ENCODE data around the gene C1RL. TPM values are rescaled to one million over a fixed set of nuclear protein-coding genes. Genes with fewer than 3 reads are reported as not detected.
"Not testable (repeated sequence)": the region's sequence is repeated elsewhere in the genome, so short reads cannot be mapped to it uniquely, and the experiment has no call there.

The C1RL gene
- total RNA-seq, 1 donor from 2014 or later, result 28.9 TPM

DNA sequence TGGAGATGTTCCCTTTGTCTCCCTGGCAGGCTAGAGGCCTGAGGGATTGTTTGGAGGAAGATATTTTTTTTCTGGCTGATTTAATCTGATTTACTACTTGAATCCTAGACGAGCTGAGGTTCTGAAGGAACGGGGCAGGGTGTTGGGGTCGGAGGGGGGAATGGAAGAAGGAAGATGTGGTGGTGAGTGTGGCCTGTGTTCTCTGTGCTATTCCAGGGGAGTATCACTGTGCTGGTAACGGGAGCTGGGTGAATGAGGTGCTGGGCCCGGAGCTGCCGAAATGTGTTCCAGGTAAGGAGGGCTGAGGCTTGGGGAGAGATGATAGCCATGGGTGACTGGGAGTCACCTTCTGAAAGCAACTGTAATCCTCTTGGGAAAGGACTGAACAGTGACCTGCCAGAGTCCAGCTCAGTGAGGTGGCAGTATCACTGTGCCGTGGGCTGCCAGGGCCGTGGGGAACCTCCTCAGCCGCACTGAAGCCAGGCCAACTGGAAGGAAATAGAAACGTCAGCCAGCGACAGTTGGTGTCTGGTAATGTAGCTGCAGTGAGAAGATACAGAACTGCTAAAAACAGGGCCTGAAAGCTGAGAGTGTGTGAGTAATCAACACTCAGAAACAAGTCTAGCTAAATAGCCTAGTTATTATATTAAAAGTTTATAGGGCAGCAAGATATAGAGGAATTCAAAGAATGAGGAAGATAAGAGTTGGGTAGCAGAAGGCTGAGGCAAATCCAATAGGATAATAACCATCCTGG is 40.6 kb downstream of the C1RL start:
- intact Hi-C loops (cut with micrococcal nuclease), result no loop called here

DNA sequence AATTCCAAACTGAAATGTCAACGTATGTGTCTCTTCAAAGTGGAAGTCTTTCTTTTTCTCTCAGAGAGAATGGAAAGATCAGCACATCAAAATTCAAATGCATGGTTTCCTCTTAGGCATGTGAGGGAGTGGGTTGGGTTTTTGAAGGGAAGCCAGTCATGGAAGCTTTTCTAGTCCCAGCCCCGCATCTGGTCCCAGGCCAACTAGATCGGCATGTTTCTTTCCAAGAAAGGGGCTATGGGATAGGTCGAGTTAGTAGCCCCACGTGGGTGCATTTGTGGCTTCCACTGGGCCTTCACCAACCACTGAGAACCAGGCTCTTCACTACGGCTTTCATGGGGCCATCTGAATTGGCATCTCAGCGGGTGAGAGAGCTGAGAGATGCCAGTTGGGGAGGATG is 41.9 kb downstream of the C1RL start:
- intact Hi-C loops (cut with micrococcal nuclease), result no loop called here

DNA sequence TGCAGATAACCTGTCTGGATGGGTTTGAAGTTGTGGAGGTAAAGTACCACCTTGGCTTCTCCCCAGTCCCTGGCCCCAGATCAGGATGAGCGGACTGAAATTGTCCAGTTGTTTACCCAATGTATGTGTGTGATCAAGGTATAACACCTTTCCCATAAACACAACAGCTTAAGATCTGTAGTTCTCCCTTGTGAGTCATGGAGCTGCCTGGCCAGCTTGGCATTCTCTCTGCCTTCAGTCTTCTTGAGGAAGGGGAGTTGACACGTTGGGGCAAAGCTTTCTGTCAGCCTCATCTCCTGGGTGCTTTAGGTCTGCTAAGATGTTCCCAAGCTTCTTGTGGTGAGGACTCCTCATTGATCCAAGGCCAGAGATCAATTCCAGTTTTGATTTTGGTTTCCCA is 42.4 kb downstream of the C1RL start:
- intact Hi-C loops (cut with micrococcal nuclease), result no loop called here

DNA sequence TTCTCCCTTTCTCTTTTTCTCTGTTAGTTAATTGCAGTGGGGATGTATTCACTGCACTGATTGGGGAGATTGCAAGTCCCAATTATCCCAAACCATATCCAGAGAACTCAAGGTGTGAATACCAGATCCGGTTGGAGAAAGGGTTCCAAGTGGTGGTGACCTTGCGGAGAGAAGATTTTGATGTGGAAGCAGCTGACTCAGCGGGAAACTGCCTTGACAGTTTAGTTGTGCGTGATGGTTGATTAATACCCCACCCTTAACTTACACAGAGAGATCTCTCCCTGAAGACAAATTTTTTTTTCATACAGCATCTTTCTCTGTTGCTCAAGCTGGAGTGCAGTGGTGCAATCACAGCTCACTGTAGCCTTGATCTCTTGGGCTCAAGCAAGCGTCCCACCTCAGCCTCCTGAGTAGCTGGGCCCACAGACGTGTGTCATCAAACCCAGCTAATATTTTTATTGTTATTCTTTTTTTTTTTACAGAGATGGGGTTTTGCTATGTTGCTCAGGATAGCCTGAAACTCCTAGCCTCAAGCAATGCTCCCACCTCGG is 43.9 kb downstream of the C1RL start:
- intact Hi-C loops (cut with micrococcal nuclease), result no loop called here

DNA sequence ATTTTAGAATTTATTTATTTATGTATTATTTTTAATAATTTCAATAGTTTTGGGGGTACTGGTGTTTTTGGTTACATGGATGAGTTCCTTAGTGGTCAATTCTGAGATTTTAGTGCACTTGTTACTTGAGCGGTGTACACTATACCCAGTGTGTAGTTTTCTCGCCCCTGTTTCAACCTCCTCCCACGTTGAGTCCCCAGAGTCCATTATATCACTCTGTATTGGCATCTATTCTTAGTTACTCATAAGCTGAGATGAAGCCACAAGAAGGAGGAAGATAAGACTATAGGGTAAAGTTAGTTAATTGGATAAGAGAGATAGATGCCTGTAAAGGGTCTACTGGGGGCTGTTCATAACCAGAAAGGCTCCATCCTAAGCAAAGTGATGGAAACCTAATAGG is 44.5 kb downstream of the C1RL start:
- intact Hi-C loops (cut with micrococcal nuclease), result no loop called here

DNA sequence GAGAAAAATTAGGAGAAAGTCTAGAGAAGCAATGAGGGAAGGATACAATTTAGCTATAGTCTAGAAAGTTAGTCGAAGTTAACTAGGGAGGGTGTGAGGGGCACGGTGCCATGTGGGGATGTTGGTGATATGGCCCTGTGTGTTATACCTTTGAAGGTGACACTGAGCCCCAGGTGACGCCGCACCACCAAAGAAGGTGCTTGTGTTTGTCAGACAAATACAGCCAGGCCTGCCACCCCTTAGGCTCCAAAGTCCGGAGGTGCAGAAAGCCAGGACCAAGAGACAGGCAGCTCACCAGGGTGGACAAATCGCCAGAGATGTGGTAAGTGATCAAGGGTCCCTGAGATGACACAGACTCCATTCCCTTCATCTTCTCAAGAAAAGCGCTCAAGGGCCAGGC is 47.4 kb downstream of the C1RL start:
- intact Hi-C loops (cut with micrococcal nuclease), result no loop called here

DNA sequence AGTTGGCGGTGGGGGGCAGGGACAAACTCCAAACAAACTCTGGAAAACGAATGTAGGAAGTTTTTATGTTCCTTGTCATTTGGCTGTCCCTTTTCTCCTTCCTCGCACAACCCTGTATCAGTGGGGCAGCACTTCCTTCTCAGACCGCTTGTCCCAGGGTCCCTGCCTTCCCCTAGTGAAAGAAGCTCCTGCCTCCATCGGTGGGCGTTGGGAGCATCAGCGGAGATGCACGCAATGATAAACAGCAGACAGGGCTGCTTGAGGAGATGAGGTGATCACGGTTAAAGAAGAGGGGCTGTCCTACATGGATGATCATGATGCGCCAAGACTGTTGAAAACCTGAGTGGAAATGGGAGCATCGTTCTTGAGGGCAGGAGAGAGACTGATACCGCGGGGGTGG is 47.9 kb downstream of the C1RL start:
- intact Hi-C loops (cut with micrococcal nuclease), result no loop called here

DNA sequence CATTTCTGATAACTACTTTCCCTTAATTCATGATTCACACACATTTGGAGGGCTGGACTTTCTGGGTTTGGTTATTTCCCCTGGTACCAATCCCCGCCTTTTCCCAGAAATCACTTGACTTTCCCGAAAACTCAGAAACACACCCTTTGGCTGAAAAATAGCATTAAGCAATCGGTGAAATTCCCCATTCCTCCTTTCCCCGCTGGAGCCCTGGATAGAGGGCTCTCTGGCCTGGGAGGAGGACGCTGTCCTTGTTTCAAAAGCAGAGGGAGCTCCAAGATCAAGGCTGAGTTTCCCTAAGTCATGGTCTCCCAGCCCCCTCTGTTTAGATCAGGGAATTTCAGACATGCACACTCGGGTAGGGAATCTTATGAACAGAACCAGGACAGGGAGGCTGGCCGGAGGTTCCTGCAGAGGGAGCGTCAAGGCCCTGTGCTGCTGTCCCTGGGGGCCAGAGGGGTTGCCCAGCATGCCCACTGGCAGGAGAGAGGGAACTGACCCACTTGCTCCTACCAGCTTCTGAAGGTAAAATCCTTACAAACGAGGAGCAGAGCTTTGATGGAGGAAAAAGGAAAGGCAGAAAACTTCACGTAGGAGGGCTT is 48.6 kb downstream of the C1RL start, which contains the start of gene C1S:
C1S (plus strand) TSS at position 366 of the 602 bp plus-strand sequence. CDS start 1,195 bp downstream, outside the sequence.
- intact Hi-C loops (cut with micrococcal nuclease), result no loop called here

DNA sequence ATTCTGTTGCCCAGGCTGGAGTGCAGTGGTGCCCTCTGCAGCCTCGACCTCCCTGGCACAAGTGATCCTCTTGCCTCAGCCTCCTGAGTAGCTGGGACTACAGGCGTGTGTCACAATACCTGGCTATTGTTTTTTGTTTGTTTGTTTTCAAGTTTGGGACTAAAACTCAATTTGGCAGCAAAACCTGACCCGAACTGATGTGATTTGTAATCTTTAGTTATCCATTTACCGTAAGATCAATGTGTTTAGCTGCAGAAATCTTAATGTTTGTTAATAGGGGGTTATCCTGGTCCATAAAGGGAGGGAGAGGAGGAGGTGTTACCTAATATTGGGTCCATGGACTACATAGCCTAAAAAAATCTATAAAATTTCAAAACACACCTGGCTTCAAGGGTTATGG is 49.2 kb downstream of the C1RL start:
- intact Hi-C loops (cut with micrococcal nuclease), result no loop called here

DNA sequence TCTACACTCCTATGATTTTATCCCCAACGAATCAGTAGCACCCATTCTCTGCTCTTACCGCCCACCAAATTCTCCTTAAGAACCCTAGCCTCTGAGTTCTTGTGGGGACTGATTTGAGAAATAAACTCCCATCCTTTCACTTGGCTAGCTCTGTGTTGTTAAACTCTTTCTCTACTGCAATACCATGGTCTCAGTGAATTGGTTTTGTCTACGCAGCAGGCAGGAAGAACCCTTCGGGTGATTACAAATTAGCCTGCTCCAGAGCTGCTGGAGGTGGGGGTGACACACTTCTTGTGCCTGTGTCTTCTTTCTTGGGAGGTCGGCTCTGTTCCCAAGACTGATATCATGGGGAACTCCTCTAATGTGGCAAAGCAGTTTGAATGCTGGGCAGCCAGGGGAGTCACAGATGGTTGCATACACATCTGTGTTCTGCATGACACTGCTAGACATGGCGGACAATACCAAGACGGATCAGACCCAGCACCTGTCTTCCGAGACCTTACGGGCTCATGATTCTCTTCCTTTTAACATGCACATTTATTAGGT is 50.1 kb downstream of the C1RL start:
- intact Hi-C loops (cut with micrococcal nuclease), result no loop called here

DNA sequence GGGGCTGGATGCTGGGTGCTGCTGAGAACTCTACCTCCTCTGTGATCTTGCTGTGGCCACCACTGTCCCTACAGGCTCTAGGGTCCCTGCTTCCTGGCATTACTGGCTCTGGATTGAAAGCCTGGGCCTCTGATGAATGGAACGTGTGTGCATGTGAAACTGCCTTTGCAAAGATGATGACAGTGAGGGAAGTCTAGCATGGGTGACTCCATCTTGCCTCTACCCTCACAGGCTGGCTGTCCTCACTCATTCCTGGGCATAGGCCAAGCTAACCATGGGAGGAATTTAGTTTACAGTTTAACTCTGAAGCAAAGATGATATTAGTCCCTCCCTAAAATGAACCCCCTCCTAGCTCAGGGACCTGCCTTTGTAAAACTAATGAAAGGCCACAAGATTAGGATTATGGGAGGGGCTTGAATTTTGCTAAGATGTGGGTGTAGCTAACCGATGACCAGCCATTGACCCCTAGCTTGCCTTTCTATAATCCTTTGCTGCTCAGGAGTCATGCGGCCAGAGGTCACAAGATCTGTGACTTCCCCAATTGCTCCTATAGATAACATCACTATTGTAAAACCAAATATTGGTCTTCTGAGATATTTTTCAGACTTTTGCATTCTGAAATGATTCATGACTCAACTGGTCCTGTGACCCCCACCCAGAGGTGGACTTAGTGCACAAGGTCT is 50.7 kb downstream of the C1RL start:
- intact Hi-C loops (cut with micrococcal nuclease), result no loop called here

DNA sequence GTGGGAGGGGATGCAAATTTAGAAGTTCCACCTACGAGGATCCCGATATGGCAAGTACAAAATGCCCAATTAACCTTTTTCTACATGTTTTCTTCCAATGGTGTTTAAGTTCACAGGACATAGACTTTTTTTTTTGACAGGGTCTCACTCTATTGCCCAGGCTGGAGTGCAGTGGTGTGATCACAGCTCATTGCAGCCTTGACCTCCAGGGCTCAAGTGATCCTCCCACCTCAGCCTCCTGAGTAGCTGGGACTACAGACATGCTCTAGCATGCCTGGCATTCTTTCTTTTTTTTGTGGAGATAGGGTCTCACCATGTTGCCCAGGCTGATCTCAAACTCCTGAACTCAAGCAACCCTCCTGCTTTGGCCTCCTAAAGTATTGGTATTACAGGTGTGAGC is 53.3 kb downstream of the C1RL start:
- intact Hi-C loops (cut with micrococcal nuclease), result not testable (repeated sequence)

DNA sequence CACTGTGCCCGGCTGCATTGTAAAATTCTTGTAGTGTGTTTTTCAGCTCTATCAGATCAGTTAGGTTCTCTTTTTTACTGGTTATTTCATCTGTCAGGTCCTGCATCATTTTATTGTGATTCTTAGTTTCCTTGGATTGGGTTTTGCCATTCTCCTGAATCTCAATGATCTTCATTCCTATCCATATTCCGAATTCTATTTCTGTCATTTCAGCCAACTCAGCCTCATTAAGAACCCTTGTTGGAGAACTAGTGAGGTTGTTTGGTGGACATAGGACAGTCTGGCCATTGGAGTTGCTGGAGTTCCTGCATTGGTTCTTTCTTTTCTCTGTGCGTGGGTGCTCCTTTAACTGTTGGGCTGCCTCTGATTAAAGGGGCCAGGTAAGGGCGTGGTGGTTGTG is 54.1 kb downstream of the C1RL start:
- intact Hi-C loops (cut with micrococcal nuclease), result no loop called here

DNA sequence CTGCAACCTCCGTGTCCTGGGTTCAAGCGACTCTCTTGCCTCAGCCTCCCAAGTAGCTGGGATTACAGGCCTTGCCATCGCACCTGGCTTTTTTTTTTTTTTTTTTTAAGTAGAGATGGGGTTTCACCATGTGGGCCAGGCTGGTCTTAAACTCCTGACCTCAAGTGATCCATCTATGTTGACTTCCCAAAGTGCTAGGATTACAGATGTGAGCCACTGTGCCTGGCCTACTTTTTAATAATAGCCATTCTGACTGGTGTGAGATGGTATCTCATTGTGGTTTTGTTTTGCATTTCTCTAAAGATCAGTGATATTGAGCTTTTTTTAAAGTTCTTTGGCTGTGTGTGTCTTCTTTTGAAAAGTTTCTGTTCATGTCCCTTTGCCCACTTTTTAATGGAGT is 59.0 kb downstream of the C1RL start:
- intact Hi-C loops (cut with micrococcal nuclease), result not testable (repeated sequence)

DNA sequence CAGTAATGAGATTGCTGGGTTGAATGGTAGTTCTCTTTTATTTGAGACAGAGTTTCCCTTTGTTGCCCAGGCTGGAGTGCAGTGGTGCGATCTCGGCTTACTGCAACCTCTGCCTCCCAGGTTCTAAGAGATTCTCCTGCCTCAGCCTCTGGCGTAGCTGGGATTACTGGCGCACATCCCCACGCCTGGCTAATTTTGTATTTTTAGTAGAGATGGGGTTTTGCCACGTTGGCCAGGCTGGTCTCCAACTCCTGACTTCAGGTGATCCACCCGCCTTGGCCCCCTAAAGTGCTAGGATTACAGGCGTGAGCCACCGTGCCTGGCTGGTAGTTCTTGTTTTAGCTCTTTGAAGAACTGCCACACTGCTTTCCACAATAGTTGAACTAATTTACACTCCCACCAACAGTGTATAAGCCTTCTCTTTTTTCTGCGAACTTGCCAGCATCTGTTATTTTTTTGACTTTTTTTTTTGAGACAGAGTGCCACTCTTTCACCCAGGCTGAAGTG is 59.5 kb downstream of the C1RL start:
- intact Hi-C loops (cut with micrococcal nuclease), result not testable (repeated sequence)

DNA sequence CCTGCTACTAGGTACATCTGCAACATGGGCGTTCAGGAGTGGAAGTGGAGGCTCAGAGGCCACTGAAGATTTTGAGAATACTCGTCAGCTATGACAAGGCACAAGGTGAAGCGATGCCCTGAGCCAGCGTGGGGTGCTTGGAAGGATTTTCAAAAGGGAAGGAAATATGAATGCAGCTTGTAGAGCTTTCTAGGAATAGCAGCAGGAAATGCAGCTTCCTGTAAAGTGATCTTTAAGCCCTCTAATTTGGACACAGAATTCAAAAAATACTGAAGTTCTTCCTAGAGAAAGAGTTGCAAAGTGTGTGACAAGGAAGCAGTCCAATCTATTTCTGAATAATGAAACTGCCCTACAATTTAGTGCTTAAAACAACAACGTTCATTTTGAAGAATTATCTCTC is 61.7 kb downstream of the C1RL start:
- intact Hi-C loops (cut with micrococcal nuclease), result no loop called here

DNA sequence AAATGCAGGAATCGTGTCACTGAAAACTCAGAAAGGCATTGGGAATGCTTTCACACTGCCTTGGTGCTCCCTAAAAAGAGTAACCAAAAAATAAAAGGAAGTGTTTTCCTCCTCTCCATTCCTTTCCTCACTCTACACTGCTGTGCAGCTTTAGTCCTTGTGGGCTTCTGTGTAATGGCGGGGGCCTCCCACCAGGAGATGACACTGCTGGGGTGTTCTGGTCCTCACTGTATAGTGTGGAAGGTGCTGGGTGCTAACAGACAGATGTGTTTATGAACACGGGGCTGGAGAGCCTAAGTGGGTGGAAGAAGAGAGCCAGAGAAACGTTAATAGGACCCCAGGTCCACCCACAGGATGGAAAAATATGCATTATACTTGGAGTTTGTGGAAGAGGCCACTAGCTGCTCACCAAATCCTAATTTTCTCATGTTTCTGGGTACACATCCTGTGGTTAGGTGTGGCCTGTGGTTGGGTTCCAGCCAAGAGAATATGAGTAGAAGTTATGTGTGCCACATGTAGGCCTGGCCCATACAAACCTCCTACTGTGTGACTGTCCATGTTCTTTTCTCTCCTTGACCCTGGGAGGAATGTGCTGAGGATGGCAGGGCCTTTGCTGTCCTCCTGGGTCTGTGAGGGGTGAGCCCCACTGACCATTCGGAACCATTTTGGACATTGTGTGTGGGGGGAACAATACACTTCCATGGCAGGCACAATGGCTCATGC is 62.5 kb downstream of the C1RL start:
- intact Hi-C loops (cut with micrococcal nuclease), result no loop called here

DNA sequence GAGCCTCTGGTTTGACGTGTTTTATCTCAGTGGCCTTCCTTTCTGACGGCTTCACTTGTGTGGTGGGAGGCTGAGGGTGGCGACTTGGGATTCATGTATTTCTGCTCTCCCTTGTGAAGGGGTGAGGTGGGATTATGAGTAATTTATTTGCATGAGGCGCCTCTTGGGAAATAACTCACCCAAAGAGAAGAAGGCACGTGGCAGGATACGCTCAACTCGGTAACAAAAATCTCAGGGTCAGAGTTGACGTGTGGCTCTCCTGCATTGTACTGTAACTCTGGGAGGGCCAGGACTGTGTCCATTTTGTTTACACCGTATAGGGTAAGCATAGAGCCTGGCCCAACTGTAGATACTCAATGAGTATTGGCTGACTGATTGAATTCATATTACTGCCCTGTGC is 63.1 kb downstream of the C1RL start:
- intact Hi-C loops (cut with micrococcal nuclease), result no loop called here
